RPMI7951 (cell line): ENCODE data around the gene TRAM2. TPM values are rescaled to one million over a fixed set of nuclear protein-coding genes. Genes with fewer than 3 reads are reported as not detected.
A peak's percentile ranks its signal among the peaks of the same experiment; 100 is the strongest.

Experiments
- DNase-seq: peaks from one replicate; pipeline ENCODE4 v3.0.0-alpha.2; 2012; ENCODE audit warnings: low read depth
- total RNA-seq: library from RNA; depleted of rRNA; stranded (reverse); fragments of >200 nt; shearing (Covaris generic); gene quantifications from 2 replicates; pipeline ENCODE4 v1.2.3, GENCODE V29; 2014

Gene TRAM2
- total RNA-seq, 1 experiment from 2014 or later, result 58.0 TPM

GRCh38 chr6:52527436-52527835, 49.4 kb downstream of the TRAM2 start:
- no peak for DNase-seq

GRCh38 chr6:52526634-52527033, 50.2 kb downstream of the TRAM2 start:
- DNase-seq, result peak; percentile 50

- no peak for DNase-seq
Measured at GRCh38 chr6:52524918-52525317, 51.9 kb downstream of the TRAM2 start.

- no peak for DNase-seq
Measured at GRCh38 chr6:52523378-52524142, 53.3 kb downstream of the TRAM2 start.

GRCh38 chr6:52522655-52523054, 54.2 kb downstream of the TRAM2 start:
- DNase-seq, result peak; percentile 39

GRCh38 chr6:52522151-52522626, 54.7 kb downstream of the TRAM2 start:
- peak; percentile 38 for DNase-seq

GRCh38 chr6:52519618-52520017, 57.2 kb downstream of the TRAM2 start:
- no peak for DNase-seq

- no peak for DNase-seq
Measured at GRCh38 chr6:52518279-52518945, 58.4 kb downstream of the TRAM2 start.

- DNase-seq, result peak; percentile 99
Measured at GRCh38 chr6:52517502-52518278, 59.2 kb downstream of the TRAM2 start.

GRCh38 chr6:52516943-52517342, 59.9 kb downstream of the TRAM2 start:
- no peak for DNase-seq

GRCh38 chr6:52516269-52516668, 60.6 kb downstream of the TRAM2 start:
- no peak for DNase-seq

- DNase-seq, result peak; percentile 32
Measured at GRCh38 chr6:52515219-52515960, 61.5 kb downstream of the TRAM2 start.

GRCh38 chr6:52514514-52514913, 62.3 kb downstream of the TRAM2 start:
- DNase-seq, result peak; percentile 83

GRCh38 chr6:52513896-52514295, 63.0 kb downstream of the TRAM2 start:
- no peak for DNase-seq

GRCh38 chr6:52513464-52513863, 63.4 kb downstream of the TRAM2 start:
- DNase-seq, result peak; percentile 46

GRCh38 chr6:52512199-52512598, 64.7 kb downstream of the TRAM2 start:
- DNase-seq, result peak; percentile 92

- peak; percentile 70 for DNase-seq
Measured at GRCh38 chr6:52511572-52512151, 65.2 kb downstream of the TRAM2 start.

GRCh38 chr6:52511163-52511562, 65.7 kb downstream of the TRAM2 start:
- no peak for DNase-seq

GRCh38 chr6:52510213-52510562, 66.7 kb downstream of the TRAM2 start:
- no peak for DNase-seq

- peak; percentile 97 for DNase-seq
Measured at GRCh38 chr6:52509281-52510212, 67.3 kb downstream of the TRAM2 start.
